ENCODE data around the gene AMER2.

Gene AMER2

GRCh38 chr13:25175026-25175425 is 2.9 kb upstream of the AMER2 start:
- TF ChIP-seq CTCF (conservative IDR thresholded peaks at IDR 0.05) = no peak
- H3K27ac ChIP-seq = no peak overlapping the region

GRCh38 chr13:25174304-25174703 is 2.2 kb upstream of the AMER2 start:
- TF ChIP-seq CTCF (conservative IDR thresholded peaks at IDR 0.05) = no peak
- no peak overlapping the region for H3K27ac ChIP-seq

GRCh38 chr13:25172303-25172630 is 179 bp upstream of the AMER2 start:
- no peak for TF ChIP-seq CTCF (conservative IDR thresholded peaks at IDR 0.05)

GRCh38 chr13:25171170-25171516 is 945 bp downstream of the AMER2 start:
- no peak for TF ChIP-seq CTCF (conservative IDR thresholded peaks at IDR 0.05)
- H3K27ac ChIP-seq = no peak overlapping the region

More at GRCh38 chr13:25172303-25172630, 179 bp upstream of the AMER2 start:
- H3K27ac ChIP-seq = no peak overlapping the region

GRCh38 chr13:25170554-25171111 is 1.5 kb downstream of the AMER2 start:
- H3K27ac ChIP-seq = no peak overlapping the region
- no peak for TF ChIP-seq CTCF (conservative IDR thresholded peaks at IDR 0.05)

GRCh38 chr13:25169951-25170553 is 2.0 kb downstream of the AMER2 start:
- H3K27ac ChIP-seq = no peak overlapping the region
- TF ChIP-seq CTCF (conservative IDR thresholded peaks at IDR 0.05) = no peak

GRCh38 chr13:25169356-25169755 is 2.7 kb downstream of the AMER2 start:
- no peak for TF ChIP-seq CTCF (conservative IDR thresholded peaks at IDR 0.05)

More at GRCh38 chr13:25169356-25169755, 2.7 kb downstream of the AMER2 start:
- no peak overlapping the region for H3K27ac ChIP-seq
